Measurements from ENCODE around the gene KCTD3.

Gene KCTD3

GRCh38 chr1:215660259-215660658, 93.2 kb downstream of the KCTD3 start:
- H4K91ac ChIP-seq (ENCODE audit: low read length) = no peak overlapping the region
- no peaks in the 10 kb centered on the region for H3K4me1 ChIP-seq (ENCODE audit: control insufficient read depth, insufficient read depth, low read depth, low read length)

GRCh38 chr1:215661033-215661432, 93.9 kb downstream of the KCTD3 start:
- no peak overlapping the region for H4K8ac ChIP-seq (ENCODE audit: low read length)
- no peak overlapping the region for H4K91ac ChIP-seq (ENCODE audit: low read length)
- no peaks in the 10 kb centered on the region for H3K4me1 ChIP-seq (ENCODE audit: control insufficient read depth, insufficient read depth, low read depth, low read length)
- no peaks in the 10 kb centered on the region for H3K27me3 ChIP-seq (ENCODE audit: control insufficient read depth in 1 of 2, insufficient read depth in 1 of 2, low read length in 2 of 2)
- DNase-seq = no peak
- H3K4ac ChIP-seq (ENCODE audit: low read depth in 1 of 2, low read length in 2 of 2) = no peak overlapping the region
- H3K9ac ChIP-seq (ENCODE audit: low read length) = no peak overlapping the region
- H2BK5ac ChIP-seq (ENCODE audit: low read depth, low read length, poor library complexity, severe bottlenecking) = no peak overlapping the region
- no peak overlapping the region for H2AK5ac ChIP-seq (ENCODE audit: low read length, severe bottlenecking)
- H3K9me3 ChIP-seq (ENCODE audit: control insufficient read depth, low read length) = no peaks in the 10 kb centered on the region
- no peak overlapping the region for H3K18ac ChIP-seq (ENCODE audit: low read depth in 1 of 2, low read length in 2 of 2)
- H2BK120ac ChIP-seq (ENCODE audit: low read depth, low read length) = no peak overlapping the region
- H3K4me2 ChIP-seq (ENCODE audit: low read length, poor library complexity, severe bottlenecking) = no peak overlapping the region
- no peak overlapping the region for H2BK12ac ChIP-seq (ENCODE audit: low read length in 2 of 2)
- no peak overlapping the region for H2BK15ac ChIP-seq (ENCODE audit: low read depth, poor library complexity, severe bottlenecking)
- no peak overlapping the region for H3K4me3 ChIP-seq (ENCODE audit: insufficient read depth in 1 of 2, low read depth in 1 of 2, low read length in 2 of 2)
- H3K36me3 ChIP-seq (ENCODE audit: control insufficient read depth in 1 of 2, insufficient read depth in 2 of 2, low read depth in 1 of 2, low read length in 2 of 2) = no peaks in the 10 kb centered on the region
- no peak overlapping the region for H3K27ac ChIP-seq (ENCODE audit: low read length, poor library complexity, severe bottlenecking)
- WGBS = 57% methylated on average over 1 of the region's 1 CpG
- no peaks in the 10 kb centered on the region for H3K79me1 ChIP-seq (replicated peaks; ENCODE audit: low read length, poor library complexity, severe bottlenecking)
- H2AFZ ChIP-seq (ENCODE audit: low read depth, low read length) = no peak overlapping the region
- no peak overlapping the region for H3K14ac ChIP-seq (ENCODE audit: low read length in 2 of 2)
- no peak overlapping the region for H3K23ac ChIP-seq (ENCODE audit: low read length in 2 of 2)

More at GRCh38 chr1:215660259-215660658, 93.2 kb downstream of the KCTD3 start:
- Histone ChIP-seq H3K4me3 (ENCODE audit: insufficient read depth in 1 of 2, low read depth in 1 of 2, low read length in 2 of 2) (no peak overlapping the region), H2BK12ac (ENCODE audit: low read length in 2 of 2) (no peak overlapping the region), H3K18ac (ENCODE audit: low read depth in 1 of 2, low read length in 2 of 2) (no peak overlapping the region), H3K27me3 (ENCODE audit: control insufficient read depth in 1 of 2, insufficient read depth in 1 of 2, low read length in 2 of 2) (no peaks in the 10 kb centered on the region), H2AK5ac (ENCODE audit: low read length, severe bottlenecking) (no peak overlapping the region), H2BK120ac (ENCODE audit: low read depth, low read length) (no peak overlapping the region), H3K14ac (ENCODE audit: low read length in 2 of 2) (no peak overlapping the region), H3K27ac (ENCODE audit: low read length, poor library complexity, severe bottlenecking) (no peak overlapping the region), H2BK15ac (ENCODE audit: low read depth, poor library complexity, severe bottlenecking) (no peak overlapping the region), H3K79me1 (replicated peaks; ENCODE audit: low read length, poor library complexity, severe bottlenecking) (no peaks in the 10 kb centered on the region), H3K4me2 (ENCODE audit: low read length, poor library complexity, severe bottlenecking) (no peak overlapping the region), H4K8ac (ENCODE audit: low read length) (no peak overlapping the region), H3K4ac (ENCODE audit: low read depth in 1 of 2, low read length in 2 of 2) (no peak overlapping the region), H2BK5ac (ENCODE audit: low read depth, low read length, poor library complexity, severe bottlenecking) (no peak overlapping the region), H3K36me3 (ENCODE audit: control insufficient read depth in 1 of 2, insufficient read depth in 2 of 2, low read depth in 1 of 2, low read length in 2 of 2) (no peaks in the 10 kb centered on the region), H3K23ac (ENCODE audit: low read length in 2 of 2) (no peak overlapping the region), H2AFZ (ENCODE audit: low read depth, low read length) (no peak overlapping the region), H3K9ac (ENCODE audit: low read length) (no peak overlapping the region), H3K9me3 (ENCODE audit: control insufficient read depth, low read length) (no peaks in the 10 kb centered on the region)
- DNase-seq = no peak

- no peak overlapping the region for H2AFZ ChIP-seq (ENCODE audit: low read depth, low read length)
- WGBS = 83% methylated on average over 4 of the region's 4 CpGs
- H3K27ac ChIP-seq (ENCODE audit: low read length, poor library complexity, severe bottlenecking) = no peak overlapping the region
- H3K4me3 ChIP-seq (ENCODE audit: insufficient read depth in 1 of 2, low read depth in 1 of 2, low read length in 2 of 2) = no peak overlapping the region
- H3K4me2 ChIP-seq (ENCODE audit: low read length, poor library complexity, severe bottlenecking) = no peak overlapping the region
- H3K4me1 ChIP-seq (ENCODE audit: control insufficient read depth, insufficient read depth, low read depth, low read length) = no peaks in the 10 kb centered on the region
- H3K79me1 ChIP-seq (replicated peaks; ENCODE audit: low read length, poor library complexity, severe bottlenecking) = no peaks in the 10 kb centered on the region
- H2BK120ac ChIP-seq (ENCODE audit: low read depth, low read length) = no peak overlapping the region
- peak; percentile 7 for DNase-seq
- no peak overlapping the region for H4K91ac ChIP-seq (ENCODE audit: low read length)
- H3K36me3 ChIP-seq (ENCODE audit: control insufficient read depth in 1 of 2, insufficient read depth in 2 of 2, low read depth in 1 of 2, low read length in 2 of 2) = no peaks in the 10 kb centered on the region
- H3K4ac ChIP-seq (ENCODE audit: low read depth in 1 of 2, low read length in 2 of 2) = no peak overlapping the region
- no peak overlapping the region for H2BK15ac ChIP-seq (ENCODE audit: low read depth, poor library complexity, severe bottlenecking)
- no peak overlapping the region for H3K23ac ChIP-seq (ENCODE audit: low read length in 2 of 2)
- H3K18ac ChIP-seq (ENCODE audit: low read depth in 1 of 2, low read length in 2 of 2) = no peak overlapping the region
- H3K9me3 ChIP-seq (ENCODE audit: control insufficient read depth, low read length) = no peaks in the 10 kb centered on the region
- no peak overlapping the region for H3K14ac ChIP-seq (ENCODE audit: low read length in 2 of 2)
- H4K8ac ChIP-seq (ENCODE audit: low read length) = no peak overlapping the region
- no peak overlapping the region for H2AK5ac ChIP-seq (ENCODE audit: low read length, severe bottlenecking)
- peak overlapping the region; percentile 23 for H3K9ac ChIP-seq (ENCODE audit: low read length)
- H2BK5ac ChIP-seq (ENCODE audit: low read depth, low read length, poor library complexity, severe bottlenecking) = no peak overlapping the region
- no peak overlapping the region for H2BK12ac ChIP-seq (ENCODE audit: low read length in 2 of 2)
- H3K27me3 ChIP-seq (ENCODE audit: control insufficient read depth in 1 of 2, insufficient read depth in 1 of 2, low read length in 2 of 2) = no peaks in the 10 kb centered on the region
Measured at GRCh38 chr1:215665215-215665614, 98.1 kb downstream of the KCTD3 start.

- H2BK12ac ChIP-seq (ENCODE audit: low read length in 2 of 2) = no peak overlapping the region
- no peak overlapping the region for H3K14ac ChIP-seq (ENCODE audit: low read length in 2 of 2)
- no peaks in the 10 kb centered on the region for H3K36me3 ChIP-seq (ENCODE audit: control insufficient read depth in 1 of 2, insufficient read depth in 2 of 2, low read depth in 1 of 2, low read length in 2 of 2)
- H2AK5ac ChIP-seq (ENCODE audit: low read length, severe bottlenecking) = no peak overlapping the region
- no peak overlapping the region for H4K91ac ChIP-seq (ENCODE audit: low read length)
- H3K4me1 ChIP-seq (ENCODE audit: control insufficient read depth, insufficient read depth, low read depth, low read length) = no peaks in the 10 kb centered on the region
- H3K9ac ChIP-seq (ENCODE audit: low read length) = no peak overlapping the region
- H4K8ac ChIP-seq (ENCODE audit: low read length) = no peak overlapping the region
- H2BK120ac ChIP-seq (ENCODE audit: low read depth, low read length) = no peak overlapping the region
- no peak overlapping the region for H3K23ac ChIP-seq (ENCODE audit: low read length in 2 of 2)
- H2BK5ac ChIP-seq (ENCODE audit: low read depth, low read length, poor library complexity, severe bottlenecking) = no peak overlapping the region
- WGBS = no CpG with 5 or more reads among the region's 2 CpGs
- H2AFZ ChIP-seq (ENCODE audit: low read depth, low read length) = no peak overlapping the region
- no peak overlapping the region for H3K27ac ChIP-seq (ENCODE audit: low read length, poor library complexity, severe bottlenecking)
- H3K18ac ChIP-seq (ENCODE audit: low read depth in 1 of 2, low read length in 2 of 2) = no peak overlapping the region
- H3K27me3 ChIP-seq (ENCODE audit: control insufficient read depth in 1 of 2, insufficient read depth in 1 of 2, low read length in 2 of 2) = no peaks in the 10 kb centered on the region
- H3K4ac ChIP-seq (ENCODE audit: low read depth in 1 of 2, low read length in 2 of 2) = no peak overlapping the region
- no peak overlapping the region for H2BK15ac ChIP-seq (ENCODE audit: low read depth, poor library complexity, severe bottlenecking)
- H3K4me3 ChIP-seq (ENCODE audit: insufficient read depth in 1 of 2, low read depth in 1 of 2, low read length in 2 of 2) = no peak overlapping the region
- DNase-seq = no peak
- no peaks in the 10 kb centered on the region for H3K9me3 ChIP-seq (ENCODE audit: control insufficient read depth, low read length)
- no peak overlapping the region for H3K4me2 ChIP-seq (ENCODE audit: low read length, poor library complexity, severe bottlenecking)
- H3K79me1 ChIP-seq (replicated peaks; ENCODE audit: low read length, poor library complexity, severe bottlenecking) = no peaks in the 10 kb centered on the region
Measured at GRCh38 chr1:215667761-215668160, 100.7 kb downstream of the KCTD3 start.

Measured in mesenchymal stem cell (in vitro differentiated cells and primary cell).